OCI-LY7 (cell line): Measurements from ENCODE around the gene ASCL5.

ENCODE experiments used
- EZH2phosphoT487 ChIP-seq: fragments of 200-600 bp; sonication (generic); IDR thresholded peaks from 2 replicates; pipeline ENCODE4 v1.6.1; 2018; ENCODE audit warnings: low read depth, borderline replicate concordance, mild to moderate bottlenecking, mixed run types, antibody characterized with exemption, low read length, moderate library complexity, mixed read lengths
- TF ChIP-seq, protein P1 (sequence below): fragments of 200-600 bp; sonication (generic); conservative IDR thresholded peaks from 2 replicates; pipeline ENCODE4 v1.5.1; 2014; ENCODE audit warnings: mild to moderate bottlenecking, antibody characterized with exemption, low read length, moderate library complexity, mixed read lengths

DNA sequence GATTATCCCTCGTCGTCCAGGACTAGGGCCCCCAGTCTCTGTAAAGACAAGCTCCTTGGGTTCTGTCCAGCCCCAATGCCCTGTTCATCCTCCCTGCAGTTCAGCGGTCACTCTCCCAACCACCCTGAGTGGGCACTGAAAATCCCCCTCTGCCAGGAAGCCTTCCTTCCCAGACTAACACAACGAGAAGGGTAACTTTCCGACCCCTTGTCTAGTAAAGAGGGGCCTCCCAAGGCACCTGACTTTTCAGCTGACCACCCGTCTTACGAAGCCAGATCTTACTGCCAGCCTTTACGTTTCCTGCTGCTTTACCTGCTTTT lies 13.9 kb upstream of the ASCL5 start:
- TF ChIP-seq, protein P1, sequence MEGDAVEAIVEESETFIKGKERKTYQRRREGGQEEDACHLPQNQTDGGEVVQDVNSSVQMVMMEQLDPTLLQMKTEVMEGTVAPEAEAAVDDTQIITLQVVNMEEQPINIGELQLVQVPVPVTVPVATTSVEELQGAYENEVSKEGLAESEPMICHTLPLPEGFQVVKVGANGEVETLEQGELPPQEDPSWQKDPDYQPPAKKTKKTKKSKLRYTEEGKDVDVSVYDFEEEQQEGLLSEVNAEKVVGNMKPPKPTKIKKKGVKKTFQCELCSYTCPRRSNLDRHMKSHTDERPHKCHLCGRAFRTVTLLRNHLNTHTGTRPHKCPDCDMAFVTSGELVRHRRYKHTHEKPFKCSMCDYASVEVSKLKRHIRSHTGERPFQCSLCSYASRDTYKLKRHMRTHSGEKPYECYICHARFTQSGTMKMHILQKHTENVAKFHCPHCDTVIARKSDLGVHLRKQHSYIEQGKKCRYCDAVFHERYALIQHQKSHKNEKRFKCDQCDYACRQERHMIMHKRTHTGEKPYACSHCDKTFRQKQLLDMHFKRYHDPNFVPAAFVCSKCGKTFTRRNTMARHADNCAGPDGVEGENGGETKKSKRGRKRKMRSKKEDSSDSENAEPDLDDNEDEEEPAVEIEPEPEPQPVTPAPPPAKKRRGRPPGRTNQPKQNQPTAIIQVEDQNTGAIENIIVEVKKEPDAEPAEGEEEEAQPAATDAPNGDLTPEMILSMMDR: no peak
- TF ChIP-seq EZH2phosphoT487: no peak
